HG02852 (cell line): ENCODE measurements around the gene RIC3.

Source experiments
- ATAC-seq: cut with Tn5 transposase; IDR thresholded peaks from one replicate; pipeline ENCODE4 v1.9.1; 2021; ENCODE audit warnings: mild to moderate bottlenecking, moderate library complexity; ENCODE audit not compliant: unreplicated experiment

The RIC3 gene

DNA sequence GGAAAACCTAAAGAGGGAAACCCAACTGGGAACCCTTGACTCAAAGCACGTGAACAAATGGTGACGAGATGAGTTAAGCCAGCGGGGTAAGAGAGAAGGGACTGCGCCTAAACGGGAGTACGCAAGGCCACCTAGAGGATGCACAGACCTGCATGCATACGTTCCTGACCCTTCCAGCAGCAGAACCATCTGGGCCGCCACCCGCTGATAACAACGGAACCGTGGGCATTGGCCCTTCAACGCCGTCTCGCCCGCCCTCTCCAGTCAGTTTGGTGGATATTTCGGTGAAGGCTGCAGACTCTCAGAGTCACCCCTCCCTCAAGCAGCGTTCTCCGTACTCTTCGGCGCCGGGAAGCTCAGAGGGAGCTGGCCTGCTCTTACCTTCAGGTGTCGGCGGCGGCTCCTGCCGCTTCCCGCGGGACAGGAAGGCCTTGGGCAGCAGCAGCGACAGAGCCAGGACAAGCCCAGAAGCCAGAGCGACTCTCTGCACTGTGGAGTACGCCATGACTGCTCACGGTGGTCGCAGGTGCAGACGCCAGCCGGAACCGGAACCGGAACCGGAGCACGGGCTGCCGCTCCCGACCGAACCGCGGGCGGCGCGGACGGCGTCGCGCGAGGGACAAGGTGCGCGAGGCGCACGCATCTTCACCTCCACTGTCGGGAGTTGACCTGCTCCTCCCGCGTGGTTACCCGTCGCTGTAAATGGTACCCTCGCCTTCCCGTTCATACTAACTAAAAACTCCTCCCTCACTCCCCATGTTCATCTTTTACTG, at the start of gene RIC3:
RIC3 (minus strand) TSS at position 541 of the 773 bp plus-strand sequence; CDS start at position 505, 36 bp downstream.
- peak; percentile 71 for ATAC-seq

GRCh38 chr11:8218409-8218808, 49.6 kb upstream of the RIC3 start:
- ATAC-seq: no peak

DNA sequence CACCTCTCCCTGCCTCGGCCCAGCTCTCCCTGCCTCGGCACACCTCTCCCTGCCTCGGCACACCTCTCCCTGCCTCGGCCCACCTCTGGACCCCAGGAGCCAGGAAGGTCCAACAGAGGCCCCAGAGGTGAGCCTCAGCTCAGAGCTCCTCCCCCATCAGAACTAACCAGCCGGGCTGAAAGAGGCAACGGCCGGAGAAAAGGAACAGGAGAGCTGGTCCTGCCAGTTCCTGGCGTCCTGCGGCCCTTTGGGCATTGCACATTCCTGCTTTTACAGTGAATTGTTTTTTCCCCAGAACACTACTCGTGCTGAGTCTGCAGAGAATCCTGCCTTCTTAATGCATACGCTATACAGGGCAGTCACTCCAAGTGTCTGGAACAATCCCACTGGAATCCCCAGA, 49.1 kb upstream of the RIC3 start:
- ATAC-seq: no peak

DNA sequence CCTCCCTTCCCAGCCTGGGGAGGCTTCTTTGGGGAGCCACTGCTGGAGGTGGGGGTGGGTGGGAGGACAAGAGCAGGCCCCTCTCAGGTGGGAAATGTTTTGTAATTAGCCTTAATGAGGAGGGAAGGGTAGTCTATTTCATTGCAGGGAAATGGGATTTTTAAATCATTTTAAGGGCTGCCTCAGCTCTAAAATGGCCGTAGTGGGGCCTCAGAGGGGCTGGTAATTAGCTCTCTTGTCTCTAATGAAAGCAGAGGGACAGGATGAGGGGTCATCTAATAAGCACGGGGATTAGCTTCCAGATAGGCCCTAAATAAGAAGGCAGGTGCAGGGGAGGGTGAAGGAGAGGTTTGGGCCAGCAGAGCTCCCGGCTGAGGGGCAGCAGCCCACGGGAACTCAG, 48.3 kb upstream of the RIC3 start:
- no peak for ATAC-seq

- ATAC-seq: no peak
These were observed 44.6 kb upstream of the RIC3 start for GRCh38 chr11:8213376-8213775.

DNA sequence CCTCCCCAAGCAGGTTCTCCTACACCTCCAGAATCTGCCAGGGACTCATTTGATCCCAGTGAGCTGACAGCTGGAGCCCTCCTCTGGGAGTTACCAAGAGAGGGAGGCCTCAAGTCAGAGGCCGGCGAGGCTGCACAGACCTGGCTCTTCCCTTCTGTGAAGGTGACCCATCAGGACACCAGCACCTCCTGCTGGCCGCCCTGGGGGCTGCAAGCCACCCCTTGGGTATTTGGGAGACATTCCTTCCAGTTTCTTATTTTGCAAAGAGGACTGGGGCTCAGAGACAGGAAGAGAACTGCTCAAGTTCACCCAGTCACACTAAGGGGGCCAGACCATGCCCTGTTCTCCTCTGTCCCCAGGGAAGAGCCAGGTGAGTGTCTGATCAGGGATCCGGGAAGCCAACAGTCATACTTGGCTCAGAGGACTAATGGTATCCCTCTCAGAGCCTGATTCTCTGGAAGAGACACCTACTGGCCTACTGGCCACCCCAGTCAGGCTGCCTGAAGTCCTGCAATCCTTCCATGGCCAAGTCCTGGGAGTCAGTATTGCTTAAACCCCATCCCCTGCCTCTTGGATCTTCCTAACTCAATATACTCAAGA, 40.5 kb upstream of the RIC3 start:
- no peak for ATAC-seq

DNA sequence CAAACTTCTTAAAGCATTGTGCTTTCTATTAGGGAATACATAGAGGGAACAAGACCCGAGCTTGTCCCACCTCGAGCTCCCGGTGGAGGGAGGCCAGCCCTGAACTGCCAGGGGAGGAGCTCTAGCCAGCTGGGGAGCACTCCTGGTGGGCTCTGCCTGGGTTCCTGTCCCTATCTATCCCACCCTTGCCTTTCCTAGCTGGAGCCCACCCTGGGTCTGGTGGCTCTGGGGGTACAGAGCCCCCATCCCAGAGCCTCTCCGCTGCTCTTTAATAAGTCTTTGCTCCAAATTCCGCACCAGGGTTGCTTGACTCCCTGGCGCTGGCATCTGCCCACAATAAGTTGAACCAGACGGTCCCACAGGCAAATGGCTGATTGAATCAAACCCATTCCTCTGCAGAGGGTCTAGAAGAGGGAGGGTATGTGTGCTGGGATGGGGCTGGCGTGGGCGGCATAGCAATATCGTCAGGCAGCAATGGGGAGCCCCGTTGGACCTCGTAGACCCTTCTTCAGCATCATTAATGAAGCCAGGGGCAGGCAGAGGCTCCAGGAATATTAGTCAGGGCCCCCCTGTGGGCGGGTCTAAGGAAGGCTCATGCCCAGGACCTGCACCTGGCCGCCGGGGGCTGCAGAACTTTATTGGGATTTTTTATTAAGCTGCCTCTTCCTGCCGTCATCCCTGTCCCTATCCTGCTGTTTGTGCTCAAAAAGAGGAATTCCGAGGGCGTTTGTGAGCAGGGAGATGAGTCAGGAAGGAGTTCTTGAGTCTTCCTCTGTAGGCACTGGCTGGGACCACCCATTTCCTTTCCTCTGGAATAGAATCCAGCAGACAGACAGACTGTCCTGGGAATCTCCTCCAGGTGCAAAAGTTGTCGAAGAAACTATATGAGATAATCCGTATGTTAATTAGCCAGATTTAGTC, 38.5 kb upstream of the RIC3 start:
- no peak for ATAC-seq

DNA sequence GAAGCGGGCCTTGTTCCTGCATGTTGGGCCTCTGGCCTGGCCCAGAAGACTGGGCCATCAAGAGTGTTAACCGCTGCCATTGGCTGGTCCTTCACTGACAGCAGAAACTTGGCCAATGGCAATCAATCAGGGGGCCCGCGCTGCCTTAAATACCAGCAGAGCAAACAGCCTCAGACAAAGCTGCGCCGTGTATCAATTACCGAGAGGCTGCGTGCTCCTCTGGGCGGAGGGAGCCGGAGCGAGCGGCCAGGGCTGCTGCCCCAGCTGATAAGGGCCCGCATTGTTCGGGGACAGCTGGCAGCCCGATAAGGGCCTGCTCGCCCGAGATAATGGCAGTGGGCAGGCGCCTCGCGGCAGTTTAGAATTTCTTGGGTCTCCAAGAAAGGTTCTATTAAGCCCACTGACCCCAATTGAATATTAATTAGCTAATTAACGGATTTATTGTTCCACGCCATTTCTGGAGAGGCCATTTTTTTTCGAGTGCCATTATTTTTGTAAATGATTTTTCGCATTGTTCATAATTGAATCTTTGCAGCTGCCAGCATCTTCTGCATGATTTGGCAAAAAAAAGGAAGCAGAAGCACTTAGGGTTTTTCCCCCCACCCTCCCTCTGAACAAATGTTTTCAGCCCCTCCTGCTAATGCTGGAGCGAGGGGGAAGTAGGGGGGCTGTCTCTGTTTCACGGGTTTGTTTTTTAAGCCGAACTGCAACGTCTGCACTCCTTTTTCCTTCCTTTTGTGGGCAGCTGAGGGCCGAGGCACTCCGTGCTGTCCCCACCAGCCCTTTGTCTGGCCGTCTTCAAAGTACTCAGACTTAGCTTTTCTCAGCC, 37.6 kb upstream of the RIC3 start:
- ATAC-seq: no peak

GRCh38 chr11:8205566-8205965, 36.7 kb upstream of the RIC3 start:
- no peak for ATAC-seq

DNA sequence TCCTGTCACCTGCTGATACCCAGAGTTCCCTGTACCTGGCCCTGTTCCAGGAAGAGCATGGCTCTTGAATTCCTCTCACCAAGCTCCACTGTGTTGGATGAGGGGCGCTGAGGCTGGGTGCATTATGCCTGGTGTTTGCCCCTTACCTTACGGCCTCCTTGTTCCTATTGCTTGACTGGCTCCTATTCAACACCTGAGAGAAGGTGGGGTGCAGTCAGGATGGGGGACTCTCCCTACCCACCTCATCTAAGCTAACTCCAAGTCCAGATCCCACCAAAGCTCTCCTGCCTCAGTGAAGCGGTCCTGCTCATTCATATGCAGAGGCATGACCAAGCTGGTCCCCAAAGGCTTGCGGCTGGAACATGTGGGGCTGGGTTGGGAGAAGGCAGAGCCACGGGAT, 35.8 kb upstream of the RIC3 start:
- no peak for ATAC-seq

DNA sequence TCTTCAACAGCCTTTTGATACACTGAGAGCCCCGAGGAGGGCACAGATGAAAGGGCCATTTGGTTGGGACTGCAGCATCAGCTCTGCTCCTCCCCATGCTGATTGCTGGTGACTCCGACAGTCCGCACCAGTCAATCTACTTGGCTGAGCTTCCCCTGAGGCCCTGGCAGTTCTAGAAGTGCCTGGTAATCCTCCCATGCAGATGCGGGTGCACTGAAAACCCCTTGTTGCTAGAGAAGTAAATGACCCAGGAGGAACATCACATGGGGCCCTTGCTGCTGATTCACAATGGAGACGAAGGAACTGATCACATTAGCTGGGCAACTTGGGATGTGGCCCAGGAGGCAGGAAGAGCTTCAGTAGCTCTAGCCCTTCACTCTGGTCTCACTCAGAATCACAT, 35.2 kb upstream of the RIC3 start:
- ATAC-seq: no peak

- ATAC-seq: no peak
These were observed 34.5 kb upstream of the RIC3 start for GRCh38 chr11:8203414-8203715.

DNA sequence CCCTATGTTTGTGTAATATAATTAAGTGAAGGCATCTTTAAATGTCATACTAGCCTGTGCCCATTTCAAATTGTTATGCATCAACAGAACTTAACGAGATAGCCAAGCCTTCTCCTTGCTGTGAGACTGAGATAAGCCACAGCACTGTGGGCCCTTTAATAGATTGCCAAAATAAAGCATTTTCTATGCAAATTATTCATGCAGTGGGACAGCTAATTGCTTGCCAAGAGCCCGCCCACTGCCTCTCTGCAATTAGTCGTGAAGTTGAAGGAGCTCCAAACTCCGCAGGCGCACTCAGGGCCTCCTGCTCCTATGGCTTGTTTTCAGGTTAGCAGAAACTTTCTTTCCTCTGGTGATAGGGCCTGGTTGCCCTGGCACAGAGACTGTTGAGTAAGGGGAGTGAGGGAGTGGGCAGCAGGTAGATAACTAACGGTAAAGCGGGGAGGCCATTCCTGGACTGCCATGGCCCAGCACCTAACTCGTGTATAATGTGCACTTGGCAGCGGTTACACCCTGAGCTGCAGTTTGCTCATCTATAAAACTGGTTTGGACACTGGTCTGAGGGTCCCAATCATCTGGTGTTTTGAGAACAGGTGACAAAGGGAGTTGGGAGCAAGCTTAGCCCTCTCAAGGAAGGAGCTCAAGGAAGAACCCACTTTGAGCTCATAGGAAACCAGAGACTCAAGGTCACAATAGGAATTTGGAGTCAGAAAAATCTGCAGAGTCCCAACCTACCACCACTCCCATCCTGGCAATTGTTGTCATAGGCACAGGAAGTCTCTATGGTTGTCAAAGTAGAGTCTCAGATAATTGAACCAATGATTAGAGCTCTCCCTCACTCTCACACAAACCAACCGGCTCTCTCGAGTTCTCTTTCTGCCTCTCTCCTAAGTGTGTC, 33.9 kb upstream of the RIC3 start:
- ATAC-seq: no peak

DNA sequence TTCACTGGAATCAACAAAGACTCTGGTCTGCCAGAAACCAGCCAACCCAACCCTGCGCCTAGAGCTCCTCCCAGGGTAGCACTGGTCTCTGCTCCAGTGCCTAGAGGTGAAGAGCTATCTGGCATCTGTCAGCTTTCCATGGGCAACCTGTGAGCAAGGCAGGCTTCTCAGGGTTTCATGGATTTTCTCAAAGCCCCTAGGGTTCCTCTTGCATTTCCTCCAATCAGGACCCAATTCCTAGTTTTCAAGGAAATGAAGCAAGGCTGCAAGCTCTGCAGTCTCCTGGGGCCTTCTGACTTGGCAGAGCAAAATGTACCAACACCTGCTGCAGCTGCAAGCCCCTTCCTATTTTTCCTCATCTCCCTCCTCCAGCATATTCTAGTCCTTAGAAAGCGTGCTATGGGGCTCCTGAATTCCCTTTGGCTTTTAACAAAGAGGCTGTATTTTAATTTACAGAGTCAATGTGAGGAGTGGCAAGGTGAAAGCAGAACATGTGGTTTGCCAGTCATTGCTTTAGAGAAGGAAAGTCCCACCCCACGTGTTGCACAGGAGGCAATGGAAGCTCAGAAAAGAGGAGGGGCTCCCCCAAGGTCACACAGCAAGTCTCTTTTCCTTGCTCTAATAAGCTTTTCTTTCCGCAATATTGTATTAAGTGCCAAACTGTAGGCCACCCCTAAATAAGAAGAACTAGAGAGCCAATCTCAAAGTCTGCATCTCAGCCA, 33.0 kb upstream of the RIC3 start:
- peak; percentile 93 for ATAC-seq

DNA sequence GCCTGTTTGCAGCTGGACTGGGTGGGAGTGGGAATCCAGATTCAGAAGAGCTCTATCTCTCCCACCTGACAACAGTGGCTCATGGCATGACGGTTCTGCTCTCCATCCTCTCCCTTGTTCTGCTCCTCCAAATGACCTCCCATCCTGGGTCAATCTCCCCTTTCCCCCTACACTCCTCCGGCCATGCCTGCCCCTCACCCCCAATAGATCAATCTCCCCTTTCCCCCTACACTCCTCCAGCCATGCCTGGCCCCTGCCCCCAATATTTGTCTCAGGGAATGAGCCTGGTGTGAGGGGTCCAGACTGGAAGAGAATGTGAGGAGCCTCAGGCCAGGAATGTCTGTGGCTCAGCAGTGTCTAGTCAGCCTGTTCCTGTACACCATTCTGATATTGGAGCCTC, 30.9 kb upstream of the RIC3 start:
- ATAC-seq: no peak

- ATAC-seq: no peak
These were observed 27.9 kb upstream of the RIC3 start for GRCh38 chr11:8196749-8197148.

DNA sequence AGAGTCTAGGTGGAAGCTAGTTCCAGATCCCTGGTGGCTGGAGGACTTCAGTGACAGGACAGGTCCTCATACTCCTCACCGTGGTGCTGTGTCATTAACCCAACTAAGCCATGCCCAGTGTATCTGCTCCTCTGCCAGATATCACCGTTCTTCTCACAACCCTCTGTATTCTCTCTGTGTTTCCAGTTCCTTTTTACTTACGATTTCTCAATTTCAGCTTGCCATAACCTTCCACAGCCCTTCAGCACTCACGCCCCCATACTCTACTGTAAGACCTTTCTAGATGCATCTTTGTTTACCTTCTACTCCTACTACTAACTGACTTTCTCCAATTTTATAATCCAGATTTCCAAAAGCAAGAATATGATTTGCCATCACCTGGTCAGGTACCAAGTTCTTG, 26.1 kb upstream of the RIC3 start:
- ATAC-seq: no peak

GRCh38 chr11:8192896-8193209, 24.0 kb upstream of the RIC3 start:
- ATAC-seq: no peak
